Cardiac fibroblast (primary cell): ENCODE results near the gene ATP1A4.
A peak's percentile ranks its signal among the peaks of the same experiment; 100 is the strongest.

Experiments
- DNase-seq, 2 donors: peaks; one replicate each; pipeline versions ENCODE4 v3.0.0 to v3.0.0-alpha.2; 2010; ENCODE audit warnings: low read depth in 2 of 2
- H3K4me3 ChIP-seq, 2 donors: replicated peaks in 1 of 2; 1 replicate in 1 of 2; 2 replicates in 1 of 2; pipeline ENCODE4 v1.5.1; 2011; ENCODE audit warnings: low read depth in 2 of 2, low read length in 2 of 2, mild to moderate bottlenecking in 2 of 2, moderate library complexity in 1 of 2
- CTCF ChIP-seq: IDR thresholded peaks from one replicate; pipeline ENCODE4 v1.5.1; 2011; ENCODE audit warnings: low read depth, mild to moderate bottlenecking, low read length, inconsistent platforms

ATP1A4 gene

DNA sequence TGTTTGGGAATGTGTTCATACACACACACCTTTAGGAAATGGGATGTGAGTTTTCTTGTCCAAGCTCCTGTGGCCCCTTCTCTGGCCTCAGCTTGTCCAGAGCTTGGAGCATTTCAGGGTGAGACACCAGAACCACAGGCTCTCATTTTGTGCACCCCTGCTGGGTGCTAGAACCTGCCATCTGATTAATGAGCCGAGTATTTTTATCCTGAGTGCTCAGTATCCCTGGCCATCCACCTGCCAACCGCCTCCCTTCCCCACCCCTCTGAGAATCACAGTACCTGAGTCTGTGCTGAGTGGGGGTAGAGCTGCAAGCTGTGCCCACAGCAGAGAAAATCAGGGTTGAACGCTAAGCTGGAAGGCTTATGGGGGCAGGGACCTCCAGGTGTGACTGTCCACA lies 40.4 kb downstream of the ATP1A4 start:
- no peak overlapping the region for H3K4me3 ChIP-seq
- TF ChIP-seq CTCF: no peak
- DNase-seq: no peak

DNA sequence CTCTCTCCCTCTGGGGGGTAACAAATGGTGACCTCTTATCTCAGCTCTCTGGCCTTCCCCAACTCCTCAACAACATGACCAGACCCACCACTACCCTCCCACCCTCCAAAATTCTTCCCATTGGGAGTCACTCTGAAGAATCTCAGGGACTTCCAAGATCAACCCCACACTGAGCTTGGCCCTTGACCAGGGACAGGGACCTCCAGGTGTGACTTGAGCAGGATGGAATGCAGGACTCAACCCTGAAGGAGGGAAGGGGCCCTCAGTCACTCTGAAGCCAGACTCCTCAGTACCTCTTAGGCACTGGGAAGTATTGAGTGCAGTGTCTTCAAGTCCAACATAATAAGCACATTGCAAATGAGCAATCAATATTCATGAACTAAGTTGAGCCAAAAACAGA lies 40.8 kb downstream of the ATP1A4 start:
- no peak for TF ChIP-seq CTCF
- no peak for DNase-seq
- no peak overlapping the region for H3K4me3 ChIP-seq

- no peak overlapping the region for H3K4me3 ChIP-seq
- peak; percentile 91 for TF ChIP-seq CTCF
- peak; percentile 89 for DNase-seq
Observed at GRCh38 chr1:160193091-160193819, 41.9 kb downstream of the ATP1A4 start.

GRCh38 chr1:160193832-160194736 lies 42.7 kb downstream of the ATP1A4 start:
- no peak overlapping the region for H3K4me3 ChIP-seq
- DNase-seq: no peak
- no peak for TF ChIP-seq CTCF

DNA sequence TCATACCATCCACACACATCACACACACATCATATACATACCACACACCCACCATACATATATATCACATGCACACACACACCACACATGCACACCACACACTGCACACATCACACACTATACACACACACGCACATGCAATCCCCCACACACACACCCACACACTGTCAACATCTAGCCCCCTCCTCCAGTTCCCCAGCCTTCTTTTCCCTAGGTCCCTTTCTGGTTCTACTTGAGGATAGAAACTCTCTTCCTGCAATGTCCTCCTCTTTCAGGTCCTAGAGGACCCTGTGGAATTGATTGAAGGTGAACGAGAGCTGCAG lies 43.3 kb downstream of the ATP1A4 start:
- no peak for TF ChIP-seq CTCF
- H3K4me3 ChIP-seq: no peak overlapping the region
- DNase-seq: no peak

- no peak for DNase-seq
- H3K4me3 ChIP-seq: no peak overlapping the region
- no peak for TF ChIP-seq CTCF
Observed at GRCh38 chr1:160196143-160196542, 44.7 kb downstream of the ATP1A4 start.
